ENCODE results near the gene RASAL2. TPM values are rescaled to one million over a fixed set of nuclear protein-coding genes. Genes with fewer than 3 reads are reported as not detected.

The RASAL2 gene
- total and polyA plus RNA-seq, 9 of the 15 experiments (the other 6 are each of a cell fraction or from before 2014, with no cell fraction given) = 0.13 to 1.0 (median 0.62) TPM

DNA sequence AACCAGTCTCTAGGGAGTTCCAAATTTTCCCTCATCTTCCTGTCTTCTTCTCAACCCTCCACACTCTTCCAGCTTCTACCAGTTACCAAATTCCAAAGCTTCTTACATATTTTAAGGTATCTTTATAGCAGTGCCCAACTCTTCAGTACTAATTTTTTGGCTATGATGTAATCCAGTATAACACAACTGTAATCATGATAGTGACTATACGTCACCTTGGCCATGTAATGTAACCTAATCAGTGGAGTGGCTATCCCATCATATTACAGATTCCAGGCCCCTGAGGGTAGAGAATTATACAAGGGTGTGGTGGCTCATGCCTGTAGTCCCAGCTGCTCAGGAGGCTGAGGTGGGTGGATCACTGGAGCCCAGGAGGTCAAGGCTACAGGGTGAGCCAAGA is 259.6 kb downstream of the RASAL2 start:
- H3K79me2 ChIP-seq (ENCODE audit: control insufficient read depth, insufficient read depth, low read length) = no peaks in the 10 kb centered on the region
- in situ Hi-C loops (cut with MboI) = no loop called here
- no peaks in the 10 kb centered on the region for H3K9me3 ChIP-seq (replicated peaks; ENCODE audit: control insufficient read depth, insufficient read depth, low read depth, low read length)
- no peaks in the 10 kb centered on the region for H3K9me1 ChIP-seq (ENCODE audit: control insufficient read depth, insufficient read depth, low read length)
- no peaks in the 10 kb centered on the region for H3K27me3 ChIP-seq (ENCODE audit: control insufficient read depth in 2 of 2, insufficient read depth in 2 of 2, low read length in 2 of 2)
- BruUV-seq (replicated peaks) = no TSS peak
- H3K36me3 ChIP-seq (ENCODE audit: control insufficient read depth, insufficient read depth, low read length) = no peaks in the 10 kb centered on the region
- H3K4me3 ChIP-seq = no peak overlapping the region
- no peak for ATAC-seq
- no peak overlapping the region for H3K4me2 ChIP-seq (ENCODE audit: insufficient read depth, low read length)
- H3K4me1 ChIP-seq (replicated peaks in 1 of 2; ENCODE audit: control insufficient read depth in 2 of 2, insufficient read depth in 2 of 2, low read length in 2 of 2) = no peaks in the 10 kb centered on the region
- no peak for FAIRE-seq
- ChIA-PET POLR2A (no interaction called here), CTCF (ENCODE audit: low intra/inter-chr PET ratio) (no interaction called here)
- no peaks in the 10 kb centered on the region for H4K20me1 ChIP-seq (replicated peaks; ENCODE audit: control insufficient read depth, insufficient read depth, low read length)
- 0% methylated on average over 1 of the region's 1 CpG for WGBS (ENCODE audit: insufficient coverage, low coverage, missing lambda C conversion rate)
- DNase-seq (ENCODE audit: extremely low read depth in 1 of 4, low spot score in 3 of 4) = no peak
- H3K9ac ChIP-seq (ENCODE audit: insufficient read depth in 1 of 2, low read depth in 2 of 2, low read length in 2 of 2) = no peak overlapping the region
- intact Hi-C loops (cut with micrococcal nuclease) = no loop called here
- no peak overlapping the region for H2AFZ ChIP-seq (ENCODE audit: low read depth, low read length)
- no peak overlapping the region for H3K27ac ChIP-seq (ENCODE audit: extremely low read depth, low read depth, low read length)
- TF ChIP-seq NUFIP1 (IDR thresholded peaks at IDR 0.05; ENCODE audit: partially characterized antibody) (no peak), KAT7 (CRISPR knock-in tag; IDR thresholded peaks at IDR 0.05; ENCODE audit: borderline replicate concordance) (no peak), CHD2 (IDR thresholded peaks at IDR 0.05; ENCODE audit: low read depth, low read length) (no peak), KHSRP (IDR thresholded peaks at IDR 0.05) (no peak), PHF21A (IDR thresholded peaks at IDR 0.05; ENCODE audit: borderline replicate concordance, low read depth) (no peak), ILK (tag; IDR thresholded peaks at IDR 0.05; ENCODE audit: borderline replicate concordance, low read depth) (no peak), MYNN (IDR thresholded peaks at IDR 0.05) (no peak), MYNN (CRISPR knock-in tag; IDR thresholded peaks at IDR 0.05) (no peak)
- TF ChIP-seq, protein P1, sequence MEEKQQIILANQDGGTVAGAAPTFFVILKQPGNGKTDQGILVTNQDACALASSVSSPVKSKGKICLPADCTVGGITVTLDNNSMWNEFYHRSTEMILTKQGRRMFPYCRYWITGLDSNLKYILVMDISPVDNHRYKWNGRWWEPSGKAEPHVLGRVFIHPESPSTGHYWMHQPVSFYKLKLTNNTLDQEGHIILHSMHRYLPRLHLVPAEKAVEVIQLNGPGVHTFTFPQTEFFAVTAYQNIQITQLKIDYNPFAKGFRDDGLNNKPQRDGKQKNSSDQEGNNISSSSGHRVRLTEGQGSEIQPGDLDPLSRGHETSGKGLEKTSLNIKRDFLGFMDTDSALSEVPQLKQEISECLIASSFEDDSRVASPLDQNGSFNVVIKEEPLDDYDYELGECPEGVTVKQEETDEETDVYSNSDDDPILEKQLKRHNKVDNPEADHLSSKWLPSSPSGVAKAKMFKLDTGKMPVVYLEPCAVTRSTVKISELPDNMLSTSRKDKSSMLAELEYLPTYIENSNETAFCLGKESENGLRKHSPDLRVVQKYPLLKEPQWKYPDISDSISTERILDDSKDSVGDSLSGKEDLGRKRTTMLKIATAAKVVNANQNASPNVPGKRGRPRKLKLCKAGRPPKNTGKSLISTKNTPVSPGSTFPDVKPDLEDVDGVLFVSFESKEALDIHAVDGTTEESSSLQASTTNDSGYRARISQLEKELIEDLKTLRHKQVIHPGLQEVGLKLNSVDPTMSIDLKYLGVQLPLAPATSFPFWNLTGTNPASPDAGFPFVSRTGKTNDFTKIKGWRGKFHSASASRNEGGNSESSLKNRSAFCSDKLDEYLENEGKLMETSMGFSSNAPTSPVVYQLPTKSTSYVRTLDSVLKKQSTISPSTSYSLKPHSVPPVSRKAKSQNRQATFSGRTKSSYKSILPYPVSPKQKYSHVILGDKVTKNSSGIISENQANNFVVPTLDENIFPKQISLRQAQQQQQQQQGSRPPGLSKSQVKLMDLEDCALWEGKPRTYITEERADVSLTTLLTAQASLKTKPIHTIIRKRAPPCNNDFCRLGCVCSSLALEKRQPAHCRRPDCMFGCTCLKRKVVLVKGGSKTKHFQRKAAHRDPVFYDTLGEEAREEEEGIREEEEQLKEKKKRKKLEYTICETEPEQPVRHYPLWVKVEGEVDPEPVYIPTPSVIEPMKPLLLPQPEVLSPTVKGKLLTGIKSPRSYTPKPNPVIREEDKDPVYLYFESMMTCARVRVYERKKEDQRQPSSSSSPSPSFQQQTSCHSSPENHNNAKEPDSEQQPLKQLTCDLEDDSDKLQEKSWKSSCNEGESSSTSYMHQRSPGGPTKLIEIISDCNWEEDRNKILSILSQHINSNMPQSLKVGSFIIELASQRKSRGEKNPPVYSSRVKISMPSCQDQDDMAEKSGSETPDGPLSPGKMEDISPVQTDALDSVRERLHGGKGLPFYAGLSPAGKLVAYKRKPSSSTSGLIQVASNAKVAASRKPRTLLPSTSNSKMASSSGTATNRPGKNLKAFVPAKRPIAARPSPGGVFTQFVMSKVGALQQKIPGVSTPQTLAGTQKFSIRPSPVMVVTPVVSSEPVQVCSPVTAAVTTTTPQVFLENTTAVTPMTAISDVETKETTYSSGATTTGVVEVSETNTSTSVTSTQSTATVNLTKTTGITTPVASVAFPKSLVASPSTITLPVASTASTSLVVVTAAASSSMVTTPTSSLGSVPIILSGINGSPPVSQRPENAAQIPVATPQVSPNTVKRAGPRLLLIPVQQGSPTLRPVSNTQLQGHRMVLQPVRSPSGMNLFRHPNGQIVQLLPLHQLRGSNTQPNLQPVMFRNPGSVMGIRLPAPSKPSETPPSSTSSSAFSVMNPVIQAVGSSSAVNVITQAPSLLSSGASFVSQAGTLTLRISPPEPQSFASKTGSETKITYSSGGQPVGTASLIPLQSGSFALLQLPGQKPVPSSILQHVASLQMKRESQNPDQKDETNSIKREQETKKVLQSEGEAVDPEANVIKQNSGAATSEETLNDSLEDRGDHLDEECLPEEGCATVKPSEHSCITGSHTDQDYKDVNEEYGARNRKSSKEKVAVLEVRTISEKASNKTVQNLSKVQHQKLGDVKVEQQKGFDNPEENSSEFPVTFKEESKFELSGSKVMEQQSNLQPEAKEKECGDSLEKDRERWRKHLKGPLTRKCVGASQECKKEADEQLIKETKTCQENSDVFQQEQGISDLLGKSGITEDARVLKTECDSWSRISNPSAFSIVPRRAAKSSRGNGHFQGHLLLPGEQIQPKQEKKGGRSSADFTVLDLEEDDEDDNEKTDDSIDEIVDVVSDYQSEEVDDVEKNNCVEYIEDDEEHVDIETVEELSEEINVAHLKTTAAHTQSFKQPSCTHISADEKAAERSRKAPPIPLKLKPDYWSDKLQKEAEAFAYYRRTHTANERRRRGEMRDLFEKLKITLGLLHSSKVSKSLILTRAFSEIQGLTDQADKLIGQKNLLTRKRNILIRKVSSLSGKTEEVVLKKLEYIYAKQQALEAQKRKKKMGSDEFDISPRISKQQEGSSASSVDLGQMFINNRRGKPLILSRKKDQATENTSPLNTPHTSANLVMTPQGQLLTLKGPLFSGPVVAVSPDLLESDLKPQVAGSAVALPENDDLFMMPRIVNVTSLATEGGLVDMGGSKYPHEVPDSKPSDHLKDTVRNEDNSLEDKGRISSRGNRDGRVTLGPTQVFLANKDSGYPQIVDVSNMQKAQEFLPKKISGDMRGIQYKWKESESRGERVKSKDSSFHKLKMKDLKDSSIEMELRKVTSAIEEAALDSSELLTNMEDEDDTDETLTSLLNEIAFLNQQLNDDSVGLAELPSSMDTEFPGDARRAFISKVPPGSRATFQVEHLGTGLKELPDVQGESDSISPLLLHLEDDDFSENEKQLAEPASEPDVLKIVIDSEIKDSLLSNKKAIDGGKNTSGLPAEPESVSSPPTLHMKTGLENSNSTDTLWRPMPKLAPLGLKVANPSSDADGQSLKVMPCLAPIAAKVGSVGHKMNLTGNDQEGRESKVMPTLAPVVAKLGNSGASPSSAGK (IDR thresholded peaks at IDR 0.05) = no peak
- TF ChIP-seq, protein P2, sequence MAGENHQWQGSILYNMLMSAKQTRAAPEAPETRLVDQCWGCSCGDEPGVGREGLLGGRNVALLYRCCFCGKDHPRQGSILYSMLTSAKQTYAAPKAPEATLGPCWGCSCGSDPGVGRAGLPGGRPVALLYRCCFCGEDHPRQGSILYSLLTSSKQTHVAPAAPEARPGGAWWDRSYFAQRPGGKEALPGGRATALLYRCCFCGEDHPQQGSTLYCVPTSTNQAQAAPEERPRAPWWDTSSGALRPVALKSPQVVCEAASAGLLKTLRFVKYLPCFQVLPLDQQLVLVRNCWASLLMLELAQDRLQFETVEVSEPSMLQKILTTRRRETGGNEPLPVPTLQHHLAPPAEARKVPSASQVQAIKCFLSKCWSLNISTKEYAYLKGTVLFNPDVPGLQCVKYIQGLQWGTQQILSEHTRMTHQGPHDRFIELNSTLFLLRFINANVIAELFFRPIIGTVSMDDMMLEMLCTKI (IDR thresholded peaks at IDR 0.05; ENCODE audit: partially characterized antibody) = no peak

Measured in K562 (cell line).